Spleen (tissue), 7 donors: ENCODE data around the gene CREB1.

Experiments used
- POLR2A ChIP-seq, 3 donors: fragments of 450-650 bp; IDR thresholded peaks; one replicate each; pipeline ENCODE4 v1.5.1; 2017; ENCODE audit warnings: antibody characterized with exemption in 3 of 3, mild to moderate bottlenecking in 1 of 3
- POLR2AphosphoS5 ChIP-seq, 3 donors: sonication (generic); formaldehyde crosslinking; IDR thresholded peaks; one replicate each; pipeline ENCODE4 v1.5.1; 2017; ENCODE audit warnings: antibody characterized with exemption in 3 of 3
- TF ChIP-seq, protein P1 (sequence below), 11 experiments: fragments of 200-600 bp in 7 of 11; fragments of 450-650 bp in 4 of 11; sonication (generic) in 4 of 11; IDR thresholded peaks in 8 of 11; conservative IDR thresholded peaks in 3 of 11; 1 replicate in 7 of 11; 2 replicates in 4 of 11; pipeline versions ENCODE4 v1.4.0 to v1.8.0; 2016 to 2021; ENCODE audit warnings: antibody characterized with exemption in 11 of 11, inconsistent platforms in 4 of 11, mild to moderate bottlenecking in 1 of 11
- donor health status: DM: no; HTN: no; CAD: no; lungs with moderate emphysema.
- donor health status: DM: no; HTN: no; CAD: no.
- donor health status: DM: no; HTN: no; CAD: no.

DNA sequence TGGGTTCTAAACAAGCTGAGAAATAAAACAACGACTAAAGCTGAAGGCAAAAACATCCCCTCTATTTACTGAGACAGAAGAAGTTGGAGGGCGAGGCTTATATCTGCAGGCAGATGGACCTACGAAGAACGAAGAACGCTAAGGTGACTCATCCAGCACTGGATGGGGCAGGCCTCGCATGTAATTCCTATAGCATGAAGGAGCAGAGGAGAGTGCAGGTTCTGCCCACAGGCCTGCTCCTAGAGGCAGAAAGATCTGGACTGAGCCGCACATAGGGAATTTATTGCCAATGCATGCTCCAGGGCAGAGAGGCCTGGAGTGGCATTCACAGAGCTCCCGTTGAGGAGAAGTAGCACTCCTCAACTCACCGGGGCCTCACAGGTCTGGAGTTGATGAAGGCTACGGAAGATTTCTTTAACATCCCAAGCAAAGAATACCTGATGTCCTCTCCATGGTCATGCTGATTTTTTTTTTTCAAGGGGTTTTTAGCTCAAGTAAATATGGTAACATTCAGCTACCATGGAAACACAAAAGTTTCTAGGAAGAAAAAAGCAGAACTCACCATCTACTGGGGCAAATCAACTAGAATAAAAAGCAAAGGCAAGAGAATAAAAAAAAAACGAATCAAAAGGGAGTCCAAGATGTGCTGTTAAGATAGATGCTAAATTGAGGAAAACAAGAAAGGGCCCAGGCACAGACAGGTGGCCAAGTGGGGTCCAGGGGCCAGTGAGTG lies 105.9 kb downstream of the CREB1 start:
- TF ChIP-seq, protein P1, sequence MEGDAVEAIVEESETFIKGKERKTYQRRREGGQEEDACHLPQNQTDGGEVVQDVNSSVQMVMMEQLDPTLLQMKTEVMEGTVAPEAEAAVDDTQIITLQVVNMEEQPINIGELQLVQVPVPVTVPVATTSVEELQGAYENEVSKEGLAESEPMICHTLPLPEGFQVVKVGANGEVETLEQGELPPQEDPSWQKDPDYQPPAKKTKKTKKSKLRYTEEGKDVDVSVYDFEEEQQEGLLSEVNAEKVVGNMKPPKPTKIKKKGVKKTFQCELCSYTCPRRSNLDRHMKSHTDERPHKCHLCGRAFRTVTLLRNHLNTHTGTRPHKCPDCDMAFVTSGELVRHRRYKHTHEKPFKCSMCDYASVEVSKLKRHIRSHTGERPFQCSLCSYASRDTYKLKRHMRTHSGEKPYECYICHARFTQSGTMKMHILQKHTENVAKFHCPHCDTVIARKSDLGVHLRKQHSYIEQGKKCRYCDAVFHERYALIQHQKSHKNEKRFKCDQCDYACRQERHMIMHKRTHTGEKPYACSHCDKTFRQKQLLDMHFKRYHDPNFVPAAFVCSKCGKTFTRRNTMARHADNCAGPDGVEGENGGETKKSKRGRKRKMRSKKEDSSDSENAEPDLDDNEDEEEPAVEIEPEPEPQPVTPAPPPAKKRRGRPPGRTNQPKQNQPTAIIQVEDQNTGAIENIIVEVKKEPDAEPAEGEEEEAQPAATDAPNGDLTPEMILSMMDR (IDR thresholded peaks at IDR 0.05 in 8 of 11, conservative IDR thresholded peaks at IDR 0.05 in 3 of 11): no peak
- TF ChIP-seq POLR2A (IDR thresholded peaks at IDR 0.05) (no peak), POLR2AphosphoS5 (IDR thresholded peaks at IDR 0.05) (no peak)
